IMR-90 (cell line): Measurements from ENCODE around the gene FAM13B. TPM values are rescaled to one million over a fixed set of nuclear protein-coding genes. Genes with fewer than 3 reads are reported as not detected.

ENCODE experiments used
- ATAC-seq: fragments of 200-7000 bp; cut with Tn5 transposase; 2 replicates; pipeline ENCODE4 v1.9.1; 2020; ENCODE audit warnings: low read depth, mild to moderate bottlenecking, moderate library complexity
- BruUV-seq: library from RNA; stranded (reverse); fragments of 400-500 nt; replicated peaks from 2 replicates; lab custom pipeline; 2021; lab: Mats Ljungman, UMichigan
- CTCF ChIA-PET: fragments of 300-600 bp; formaldehyde crosslinking; extraction: SDS; loops from one replicate; lab custom pipeline; 2021; ENCODE audit warnings: antibody characterized with exemption; lab: Yijun Ruan, JAX
- POLR2A ChIA-PET: fragments of 300-600 bp; sonication (Branson Sonifier 250); formaldehyde crosslinking; loops from one replicate; lab custom pipeline; 2022; ENCODE audit warnings: antibody characterized with exemption; ENCODE audit not compliant: unreplicated experiment; lab: Charles Lee
- DNase-seq: peaks from one replicate; pipeline ENCODE4 v3.0.0; 2013
- H2AFZ ChIP-seq: replicated peaks from 2 replicates; pipeline ENCODE3; 2013; ENCODE audit warnings: low read length, mild to moderate bottlenecking; ENCODE audit not compliant: poor library complexity
- H2AK5ac ChIP-seq: 2 replicates; pipeline ENCODE4 v1.6.1; 2013; ENCODE audit warnings: low read depth, low read length, inconsistent platforms
- H2AK9ac ChIP-seq: replicated peaks from 2 replicates; pipeline ENCODE3; 2013; ENCODE audit warnings: mild to moderate bottlenecking, low read depth, low read length, moderate library complexity; ENCODE audit not compliant: poor library complexity
- H2BK120ac ChIP-seq: 2 replicates; pipeline ENCODE4 v1.6.1; 2013; ENCODE audit warnings: low read depth, low read length, inconsistent platforms
- H2BK15ac ChIP-seq: 3 replicates; pipeline ENCODE4 v1.6.1; 2013; ENCODE audit warnings: low read depth, low read length, inconsistent platforms
- H2BK20ac ChIP-seq: 2 replicates; pipeline ENCODE4 v1.6.1; 2013; ENCODE audit warnings: low read depth, mild to moderate bottlenecking, inconsistent platforms, low read length, moderate library complexity
- H2BK5ac ChIP-seq: 2 replicates; pipeline ENCODE4 v1.6.1; 2013; ENCODE audit warnings: mild to moderate bottlenecking, low read depth, low read length, inconsistent platforms; ENCODE audit not compliant: poor library complexity, severe bottlenecking
- H3K14ac ChIP-seq: replicated peaks from 2 replicates; pipeline ENCODE4 v1.6.1; 2013; ENCODE audit warnings: low read depth, low read length, inconsistent platforms
- H3K18ac ChIP-seq: 2 replicates; pipeline ENCODE4 v1.6.1; 2013; ENCODE audit warnings: low read depth, low read length, control low read depth
- H3K23ac ChIP-seq: 2 replicates; pipeline ENCODE4 v1.6.1; 2013; ENCODE audit warnings: low read depth, low read length, inconsistent platforms
- H3K27ac ChIP-seq: 2 replicates; pipeline ENCODE4 v1.5.1; 2013; ENCODE audit warnings: mild to moderate bottlenecking, control low read depth, low read length; ENCODE audit not compliant: insufficient read depth
- H3K27me3 ChIP-seq: 2 replicates; pipeline ENCODE4 v1.6.1; 2013; ENCODE audit warnings: low read length; ENCODE audit not compliant: control insufficient read depth, insufficient read depth
- H3K36me3 ChIP-seq: 2 replicates; pipeline ENCODE4 v1.6.1; 2013; ENCODE audit warnings: low read length, mixed read lengths; ENCODE audit not compliant: control insufficient read depth, insufficient read depth
- H3K4ac ChIP-seq: 2 replicates; pipeline ENCODE4 v1.6.1; 2013; ENCODE audit warnings: low read depth, low read length, inconsistent platforms
- H3K4me1 ChIP-seq: 2 replicates; pipeline ENCODE4 v1.6.1; 2013; ENCODE audit warnings: low read length, mixed read lengths; ENCODE audit not compliant: control insufficient read depth, insufficient read depth
- H3K4me2 ChIP-seq: 2 replicates; pipeline ENCODE4 v1.6.1; 2013; ENCODE audit warnings: low read depth, mild to moderate bottlenecking, control low read depth, low read length, moderate library complexity
- H3K4me3 ChIP-seq: 2 replicates; pipeline ENCODE4 v1.5.1; 2013; ENCODE audit warnings: low read depth, mild to moderate bottlenecking, control low read depth, low read length, moderate library complexity; ENCODE audit not compliant: insufficient read depth
- H3K56ac ChIP-seq: 2 replicates; pipeline ENCODE4 v1.6.1; 2013; ENCODE audit warnings: low read length, inconsistent platforms; ENCODE audit not compliant: insufficient read depth; ENCODE audit errors: extremely low read depth
- H3K79me1 ChIP-seq, 2 experiments: 2 replicates each; pipeline ENCODE4 v1.6.1; 2013; ENCODE audit warnings: low read length in 2 of 2, inconsistent platforms in 1 of 2, low read depth in 1 of 2
- H3K9ac ChIP-seq: 2 replicates; pipeline ENCODE4 v1.6.1; 2013; ENCODE audit warnings: low read depth, low read length, control low read depth
- H3K9me1 ChIP-seq: 2 replicates; pipeline ENCODE4 v1.6.1; 2013; ENCODE audit warnings: low read length, inconsistent platforms; ENCODE audit not compliant: insufficient read depth
- H3K9me3 ChIP-seq: 2 replicates; pipeline ENCODE4 v1.6.1; 2013; ENCODE audit warnings: low read length; ENCODE audit not compliant: control insufficient read depth, insufficient read depth
- H4K20me1 ChIP-seq: 2 replicates; pipeline ENCODE4 v1.6.1; 2013; ENCODE audit warnings: low read length, inconsistent platforms; ENCODE audit not compliant: insufficient read depth
- H4K5ac ChIP-seq: 2 replicates; pipeline ENCODE4 v1.6.1; 2013; ENCODE audit warnings: mild to moderate bottlenecking, low read depth, low read length, control low read depth
- H4K8ac ChIP-seq, 2 experiments: 2 replicates each; pipeline ENCODE4 v1.6.1; 2013; ENCODE audit warnings: low read depth in 2 of 2, low read length in 2 of 2, control low read depth in 1 of 2, inconsistent platforms in 1 of 2
- H4K91ac ChIP-seq: 2 replicates; pipeline ENCODE4 v1.6.1; 2013; ENCODE audit warnings: low read depth, low read length, inconsistent platforms; ENCODE audit not compliant: insufficient read depth
- BHLHE40 ChIP-seq: fragments of 150-350 bp; IDR thresholded peaks from 2 replicates; pipeline ENCODE4 v1.6.1; 2016; ENCODE audit warnings: mild to moderate bottlenecking, low read depth, low read length
- CEBPB ChIP-seq: IDR thresholded peaks from 2 replicates; pipeline ENCODE4 v1.6.1; 2012; ENCODE audit warnings: low read depth, low read length, improper control_type of control experiment
- CTCF ChIP-seq: conservative IDR thresholded peaks from 2 replicates; pipeline ENCODE4 v1.5.1; 2012; ENCODE audit warnings: mild to moderate bottlenecking, low read depth, low read length, improper control_type of control experiment
- FOS ChIP-seq: fragments of 150-350 bp; IDR thresholded peaks from 2 replicates; pipeline ENCODE4 v1.6.1; 2016; ENCODE audit warnings: low read depth, low read length
- MAZ ChIP-seq: IDR thresholded peaks from 2 replicates; pipeline ENCODE4 v1.6.1; 2012; ENCODE audit warnings: low read depth, mild to moderate bottlenecking, low read length, improper control_type of control experiment, moderate library complexity, borderline replicate concordance
- MXI1 ChIP-seq: IDR thresholded peaks from 2 replicates; pipeline ENCODE4 v1.6.1; 2012; ENCODE audit warnings: low read depth, mild to moderate bottlenecking, low read length, moderate library complexity, borderline replicate concordance
- NFE2L2 ChIP-seq: fragments of 150-350 bp; IDR thresholded peaks from 2 replicates; pipeline ENCODE4 v1.6.1; 2016; ENCODE audit warnings: low read depth, mild to moderate bottlenecking, low read length
- POLR2A ChIP-seq: IDR thresholded peaks from 2 replicates; pipeline ENCODE4 v1.6.1; 2012; ENCODE audit warnings: mild to moderate bottlenecking, low read depth, low read length
- RCOR1 ChIP-seq: IDR thresholded peaks from 2 replicates; pipeline ENCODE4 v1.6.1; 2012; ENCODE audit warnings: mild to moderate bottlenecking, low read length, improper control_type of control experiment; ENCODE audit not compliant: insufficient replicate concordance
- RFX5 ChIP-seq: IDR thresholded peaks from 2 replicates; pipeline ENCODE4 v1.8.0; 2012; ENCODE audit warnings: low read depth, mild to moderate bottlenecking, low read length, moderate library complexity
- USF2 ChIP-seq: fragments of 150-350 bp; IDR thresholded peaks from 2 replicates; pipeline ENCODE4 v1.6.1; 2017; ENCODE audit warnings: mild to moderate bottlenecking, antibody characterized with exemption, low read length, low read depth
- WGBS, 2 experiments: methylation state at CpG; one replicate each; pipeline versions ENCODE4 v1.1.5 to v1.1.7; 2013; ENCODE audit warnings: missing lambda C conversion rate in 2 of 2; ENCODE audit not compliant: insufficient read length in 1 of 2; ENCODE audit errors: extremely low coverage in 2 of 2; 5-methylcytosine and 5-hydroxymethylcytosine counted together
- dilution Hi-C: fragments of 300-500 bp; cut with HindIII; formaldehyde crosslinking; loops from one replicate; pipeline ENCODE4 v1.14.3; 2018; ENCODE audit warnings: low sequenced_read_pairs; ENCODE audit not compliant: unreplicated experiment
- in situ Hi-C: fragments of 300-500 bp; cut with MboI; formaldehyde crosslinking; loops from 3 replicates; pipeline ENCODE4 v1.14.3; 2019; ENCODE audit warnings: low sequenced_read_pairs, inconsistent platforms, mixed read lengths
- intact Hi-C: fragments of 100-400 bp; cut with micrococcal nuclease; formaldehyde crosslinking; loops from 2 replicates; pipeline ENCODE4 v1.10.0; 2022
- polyA plus RNA-seq, 3 experiments: library from polyadenylated mRNA; depleted of rRNA; stranded (reverse); fragments of >200 nt; gene quantifications; 2 replicates each; pipeline ENCODE4 v1.2.3, GENCODE V29; 2012; ENCODE audit warnings: low replicate concordance in 1 of 3
- total RNA-seq: library from RNA; depleted of rRNA; stranded (reverse); fragments of >200 nt; gene quantifications from 2 replicates; pipeline ENCODE4 v1.2.3, GENCODE V29; 2012
- TF ChIP-seq, protein P1 (sequence below): fragments of 150-350 bp; IDR thresholded peaks from 2 replicates; pipeline ENCODE4 v1.6.1; 2016; ENCODE audit warnings: low read depth, mild to moderate bottlenecking, low read length, moderate library complexity, borderline replicate concordance

Gene FAM13B
- total and polyA plus RNA-seq, 2 of the 4 experiments (the other 2 are of a cell fraction) = 14.6 to 15.1 TPM

DNA sequence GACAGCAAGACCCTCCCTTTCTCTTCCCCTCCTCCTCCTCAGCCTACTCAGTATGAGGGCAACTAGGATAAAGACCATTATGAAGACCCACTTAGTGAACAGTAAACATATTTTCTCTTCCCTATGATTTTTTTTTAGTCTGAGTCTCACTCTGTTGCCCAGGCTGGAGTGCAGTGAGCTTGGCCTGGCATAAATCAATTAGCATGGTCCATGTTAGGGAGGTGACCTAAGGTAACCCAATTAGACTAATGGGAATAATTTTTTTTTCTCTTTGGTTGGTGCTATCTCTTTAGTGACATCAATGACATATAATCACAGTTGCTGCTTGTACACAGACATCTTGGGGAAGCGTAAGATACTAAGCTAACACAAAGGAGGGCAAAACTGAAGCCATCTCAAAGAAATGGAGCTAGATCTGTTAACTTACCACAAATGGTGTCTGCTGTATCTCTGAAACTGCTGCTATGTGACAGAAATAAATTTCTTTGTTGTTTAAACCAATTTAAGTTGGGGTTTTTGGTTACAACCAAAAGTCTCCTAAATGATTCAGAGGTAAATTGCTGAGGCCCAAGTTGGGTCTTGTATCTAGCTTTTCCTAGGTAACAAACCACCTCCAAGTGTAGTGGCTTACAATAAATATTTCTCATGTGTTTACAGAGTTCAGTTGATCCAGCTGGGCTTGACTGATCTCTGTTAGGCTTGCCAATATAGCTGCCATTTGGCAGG lies 130.3 kb downstream of the FAM13B start:
- no peak overlapping the region for H2BK5ac ChIP-seq
- no peak overlapping the region for H3K18ac ChIP-seq
- H3K9me1 ChIP-seq = no peaks in the 10 kb centered on the region
- H2AK5ac ChIP-seq = no peak overlapping the region
- ATAC-seq (no peak), DNase-seq (no peak)
- POLR2A ChIA-PET = no interaction called here
- no peak overlapping the region for H2BK20ac ChIP-seq
- H2AFZ ChIP-seq = no peak overlapping the region
- intact Hi-C loops (no loop called here), dilution Hi-C loops (no loop called here), in situ Hi-C loops (no loop called here)
- H3K23ac ChIP-seq = no peak overlapping the region
- no peak overlapping the region for H3K56ac ChIP-seq
- H2BK15ac ChIP-seq = no peak overlapping the region
- no peak overlapping the region for H3K4ac ChIP-seq
- H3K36me3 ChIP-seq = no peaks in the 10 kb centered on the region
- no peak overlapping the region for H2BK120ac ChIP-seq
- no peaks in the 10 kb centered on the region for H3K79me1 ChIP-seq
- no CpG with 5 or more reads among the region's 1 CpG for WGBS, 2 experiments
- CTCF ChIA-PET = interaction anchor here (0.6 kb wide), 1 partner anchor 59 kb away, joined by 3 read pairs; no protein-coding TSS in a partner anchor
- no peak overlapping the region for H2AK9ac ChIP-seq
- no peak for TF ChIP-seq NFE2L2
- TF ChIP-seq CTCF = no peak
- TF ChIP-seq MAZ = no peak
- TF ChIP-seq, protein P1, sequence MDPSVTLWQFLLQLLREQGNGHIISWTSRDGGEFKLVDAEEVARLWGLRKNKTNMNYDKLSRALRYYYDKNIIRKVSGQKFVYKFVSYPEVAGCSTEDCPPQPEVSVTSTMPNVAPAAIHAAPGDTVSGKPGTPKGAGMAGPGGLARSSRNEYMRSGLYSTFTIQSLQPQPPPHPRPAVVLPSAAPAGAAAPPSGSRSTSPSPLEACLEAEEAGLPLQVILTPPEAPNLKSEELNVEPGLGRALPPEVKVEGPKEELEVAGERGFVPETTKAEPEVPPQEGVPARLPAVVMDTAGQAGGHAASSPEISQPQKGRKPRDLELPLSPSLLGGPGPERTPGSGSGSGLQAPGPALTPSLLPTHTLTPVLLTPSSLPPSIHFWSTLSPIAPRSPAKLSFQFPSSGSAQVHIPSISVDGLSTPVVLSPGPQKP = no peak
- no peak for TF ChIP-seq BHLHE40
- no peak for TF ChIP-seq POLR2A
- TF ChIP-seq USF2 = no peak
- no peak for TF ChIP-seq MXI1
- no peak for TF ChIP-seq RFX5
- no peak for TF ChIP-seq FOS
- TF ChIP-seq RCOR1 = no peak
- TF ChIP-seq CEBPB = no peak
- peaks cover 6% of the 10 kb centered on the region for H3K27me3 ChIP-seq
- H3K27ac ChIP-seq = no peak overlapping the region
- H3K4me1 ChIP-seq = no peaks in the 10 kb centered on the region
- no peak overlapping the region for H3K4me3 ChIP-seq
- H3K14ac ChIP-seq = no peak overlapping the region
- H4K5ac ChIP-seq = no peak overlapping the region
- no peaks in the 10 kb centered on the region for H3K9me3 ChIP-seq
- H4K91ac ChIP-seq = no peak overlapping the region
- no peak overlapping the region for H3K4me2 ChIP-seq
- no TSS peak for BruUV-seq
- H4K8ac ChIP-seq = no peak overlapping the region
- no peak overlapping the region for H3K9ac ChIP-seq
- no peaks in the 10 kb centered on the region for H4K20me1 ChIP-seq
